ENCODE measurements around the gene CISH. TPM values are rescaled to one million over a fixed set of nuclear protein-coding genes. Genes with fewer than 3 reads are reported as not detected.

CISH gene
- total and polyA plus RNA-seq, 2 of the 4 experiments (the other 2 are of a cell fraction), result 0.90 to 4.0 TPM

- dilution Hi-C loops (cut with HindIII; ENCODE audit: low sequenced_read_pairs, unreplicated experiment) (no loop called here), in situ Hi-C loops (cut with MboI; ENCODE audit: low sequenced_read_pairs) (loop anchor here (25.0 kb wide), 1 partner anchor 1086 kb away; no protein-coding TSS in a partner anchor), intact Hi-C loops (cut with micrococcal nuclease) (loop anchor here (1.0 kb wide), 1 partner anchor 29 kb away; no protein-coding TSS in a partner anchor)
- Histone ChIP-seq H2BK120ac (ENCODE audit: low read depth, low read length) (peak overlapping the region; percentile 95), H4K5ac (ENCODE audit: low read depth, low read length) (peak overlapping the region; percentile 99), H3K4me3 (ENCODE audit: insufficient read depth, low read depth, low read length) (no peak overlapping the region), H2BK20ac (ENCODE audit: low read depth, low read length) (peak overlapping the region; percentile 77), H3K23ac (ENCODE audit: low read depth, low read length) (peak overlapping the region; percentile 95), H3K4me1 (ENCODE audit: control insufficient read depth, insufficient read depth, low read length) (peaks cover 22% of the 10 kb centered on the region), H3K9me3 (ENCODE audit: control insufficient read depth, insufficient read depth, low read length) (no peaks in the 10 kb centered on the region), H3K79me1 (ENCODE audit: low read depth in 1 of 2, low read length in 2 of 2) (peaks cover 0 to 4% of the 10 kb centered on the region in 2 experiments; a peak in 1 of 4 replicates), H3K14ac (replicated peaks; ENCODE audit: low read depth, low read length) (peak overlapping the region; percentile 98), H3K27ac (ENCODE audit: insufficient read depth, low read length) (peak overlapping the region; percentile 97), H2AK5ac (ENCODE audit: low read depth, low read length) (peak overlapping the region; percentile 99), H2AFZ (replicated peaks; ENCODE audit: low read length, poor library complexity) (peak overlapping the region; percentile 95), H3K4me2 (ENCODE audit: low read depth, low read length) (peak overlapping the region; percentile 74), H4K20me1 (ENCODE audit: insufficient read depth, low read length) (no peaks in the 10 kb centered on the region), H2BK5ac (ENCODE audit: low read depth, low read length, poor library complexity, severe bottlenecking) (peak overlapping the region; percentile 97), H4K8ac (ENCODE audit: low read depth in 2 of 2, low read length in 2 of 2) (peak overlapping the region; percentile 95 to 99), H2AK9ac (replicated peaks; ENCODE audit: low read depth, low read length, poor library complexity) (peak overlapping the region; percentile 99), H4K91ac (ENCODE audit: insufficient read depth, low read depth, low read length) (peak overlapping the region; percentile 99), H3K4ac (ENCODE audit: low read depth, low read length) (peak overlapping the region; percentile 99), H3K18ac (ENCODE audit: low read depth, low read length) (peak overlapping the region; percentile 98), H3K36me3 (ENCODE audit: control insufficient read depth, insufficient read depth, low read length) (peaks cover 12% of the 10 kb centered on the region; the same call in 1 of the 2 replicates), H3K9ac (ENCODE audit: low read depth, low read length) (peak overlapping the region; percentile 78), H3K9me1 (ENCODE audit: insufficient read depth, low read length) (peaks cover 24% of the 10 kb centered on the region), H2BK15ac (ENCODE audit: low read depth, low read length) (peak overlapping the region; percentile 97; the same call in 2 of the 3 replicates), H3K27me3 (ENCODE audit: control insufficient read depth, insufficient read depth, low read length) (no peaks in the 10 kb centered on the region), H3K56ac (ENCODE audit: extremely low read depth, insufficient read depth, low read length) (peak overlapping the region; percentile 92)
- DNase-seq (peak; percentile 95), ATAC-seq (ENCODE audit: low read depth) (peak; percentile 73)
- ChIA-PET POLR2A (ENCODE audit: unreplicated experiment) (interaction anchor here (1.2 kb wide), 1 partner anchor 11 kb away, joined by 5 read pairs; the partner anchor contains the start of gene CISH), CTCF (interaction anchor here (1.2 to 1.5 kb wide), 3 partner anchors 11 to 15 kb away, joined by 3 to 9 read pairs (median 5); partner anchors contain the start of gene CISH)
- WGBS, 2 experiments (ENCODE audit: extremely low coverage in 2 of 2, insufficient read length in 1 of 2), result no CpG with 5 or more reads among the region's 14 CpGs
- TF ChIP-seq SMC3 (IDR thresholded peaks at IDR 0.05; ENCODE audit: low read depth, low read length) (no peak), CEBPB (IDR thresholded peaks at IDR 0.05; ENCODE audit: low read depth, low read length) (peak; percentile 93), MAFK (IDR thresholded peaks at IDR 0.05; ENCODE audit: low read depth, low read length) (no peak), FOS (IDR thresholded peaks at IDR 0.05; ENCODE audit: low read depth, low read length) (no peak), POLR2A (IDR thresholded peaks at IDR 0.05; ENCODE audit: low read depth, low read length) (no peak), RFX5 (IDR thresholded peaks at IDR 0.05; ENCODE audit: low read depth, low read length) (no peak), BHLHE40 (IDR thresholded peaks at IDR 0.05; ENCODE audit: low read depth, low read length) (peak; percentile 28; the same call in 1 of the 2 replicates), RCOR1 (IDR thresholded peaks at IDR 0.05; ENCODE audit: insufficient replicate concordance, low read length) (no peak), NFE2L2 (IDR thresholded peaks at IDR 0.05; ENCODE audit: low read depth, low read length) (no peak), RAD21 (IDR thresholded peaks at IDR 0.05; ENCODE audit: low read length) (no peak), CHD1 (IDR thresholded peaks at IDR 0.05; ENCODE audit: low read depth, low read length) (no peak), MXI1 (IDR thresholded peaks at IDR 0.05; ENCODE audit: borderline replicate concordance, low read depth, low read length) (peak; percentile 35; the same call in 1 of the 2 replicates), MAZ (IDR thresholded peaks at IDR 0.05; ENCODE audit: borderline replicate concordance, low read depth, low read length) (peak; percentile 73; the same call in 1 of the 2 replicates)
- TF ChIP-seq, protein P1, sequence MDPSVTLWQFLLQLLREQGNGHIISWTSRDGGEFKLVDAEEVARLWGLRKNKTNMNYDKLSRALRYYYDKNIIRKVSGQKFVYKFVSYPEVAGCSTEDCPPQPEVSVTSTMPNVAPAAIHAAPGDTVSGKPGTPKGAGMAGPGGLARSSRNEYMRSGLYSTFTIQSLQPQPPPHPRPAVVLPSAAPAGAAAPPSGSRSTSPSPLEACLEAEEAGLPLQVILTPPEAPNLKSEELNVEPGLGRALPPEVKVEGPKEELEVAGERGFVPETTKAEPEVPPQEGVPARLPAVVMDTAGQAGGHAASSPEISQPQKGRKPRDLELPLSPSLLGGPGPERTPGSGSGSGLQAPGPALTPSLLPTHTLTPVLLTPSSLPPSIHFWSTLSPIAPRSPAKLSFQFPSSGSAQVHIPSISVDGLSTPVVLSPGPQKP (IDR thresholded peaks at IDR 0.05; ENCODE audit: borderline replicate concordance, low read depth, low read length), result no peak
- TF ChIP-seq, protein P2, sequence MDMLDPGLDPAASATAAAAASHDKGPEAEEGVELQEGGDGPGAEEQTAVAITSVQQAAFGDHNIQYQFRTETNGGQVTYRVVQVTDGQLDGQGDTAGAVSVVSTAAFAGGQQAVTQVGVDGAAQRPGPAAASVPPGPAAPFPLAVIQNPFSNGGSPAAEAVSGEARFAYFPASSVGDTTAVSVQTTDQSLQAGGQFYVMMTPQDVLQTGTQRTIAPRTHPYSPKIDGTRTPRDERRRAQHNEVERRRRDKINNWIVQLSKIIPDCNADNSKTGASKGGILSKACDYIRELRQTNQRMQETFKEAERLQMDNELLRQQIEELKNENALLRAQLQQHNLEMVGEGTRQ (IDR thresholded peaks at IDR 0.05; ENCODE audit: low read depth, low read length), result no peak; the same call in 1 of the 2 replicates
- no TSS peak for BruUV-seq (replicated peaks)
Measured at GRCh38 chr3:50600841-50601591, 10.6 kb downstream of the CISH start.
